OCI-LY7 (cell line): ENCODE results near the gene KLRF1.

Experiments used
- CTCF ChIP-seq: fragments of 200-600 bp; sonication (generic); conservative IDR thresholded peaks from 2 replicates; pipeline ENCODE4 v1.5.1; 2014; ENCODE audit warnings: mild to moderate bottlenecking, antibody characterized with exemption, low read length, moderate library complexity, mixed read lengths
- EZH2phosphoT487 ChIP-seq: fragments of 200-600 bp; sonication (generic); IDR thresholded peaks from 2 replicates; pipeline ENCODE4 v1.6.1; 2018; ENCODE audit warnings: low read depth, borderline replicate concordance, mild to moderate bottlenecking, mixed run types, antibody characterized with exemption, low read length, moderate library complexity, mixed read lengths

- TF ChIP-seq EZH2phosphoT487 (no peak), CTCF (no peak)
These were observed 2.2 kb downstream of the KLRF1 start for GRCh38 chr12:9829483-9829882.
